Activated T-cell treated with anti-CD3 and anti-CD28 coated beads for 24 hours (primary cell): ENCODE measurements around the gene GSTM2.
A peak's percentile ranks its signal among the peaks of the same experiment; 100 is the strongest.
"Not testable (repeated sequence)": the region's sequence is repeated elsewhere in the genome, so short reads cannot be mapped to it uniquely, and the experiment has no call there.

ENCODE experiments used
- DNase-seq: peaks from one replicate; pipeline ENCODE4 v3.0.0-alpha.2; 2020; ENCODE audit warnings: low read depth

GSTM2 gene

DNA sequence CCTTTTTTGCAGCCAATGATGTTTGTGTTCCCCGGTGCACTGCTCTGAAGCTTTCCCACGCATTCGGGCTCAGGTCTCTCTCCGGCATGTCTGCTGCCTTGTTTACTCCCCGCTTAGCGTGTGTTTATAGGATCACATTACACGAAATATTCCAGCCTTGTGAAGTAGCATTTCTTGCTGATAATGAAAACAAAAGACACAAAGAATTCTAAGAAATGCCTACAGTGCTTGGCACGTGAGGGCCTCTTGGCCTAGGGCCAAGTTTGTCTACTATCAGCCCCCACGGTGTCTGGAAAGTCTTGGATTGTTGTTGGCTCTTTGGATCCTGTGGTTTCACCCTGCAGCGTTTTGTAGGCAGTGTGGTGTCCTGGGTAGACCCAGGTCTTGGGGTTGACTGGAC lies 23.2 kb upstream of the GSTM2 start:
- DNase-seq, result no peak

DNA sequence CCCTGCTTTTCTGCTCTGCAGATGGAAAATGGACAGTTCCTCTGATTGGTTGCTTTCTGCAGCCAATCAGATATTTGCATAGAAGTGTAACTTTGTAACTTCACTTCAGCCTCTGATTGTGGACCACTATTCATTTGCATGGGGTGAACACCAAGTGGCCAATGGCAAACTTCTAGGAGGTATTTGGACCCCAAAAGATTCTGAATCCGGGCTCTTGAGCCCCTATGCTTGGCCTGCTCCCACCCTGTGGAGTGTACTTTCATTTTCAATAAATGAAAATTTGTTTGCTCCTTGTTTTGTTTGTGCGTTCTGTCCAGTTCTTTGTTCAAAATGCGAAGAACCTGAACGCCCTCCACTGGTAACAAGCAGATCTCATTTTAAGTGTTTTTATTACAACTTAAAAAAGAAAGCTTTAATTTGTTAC lies 18.4 kb upstream of the GSTM2 start:
- DNase-seq, result no peak

DNA sequence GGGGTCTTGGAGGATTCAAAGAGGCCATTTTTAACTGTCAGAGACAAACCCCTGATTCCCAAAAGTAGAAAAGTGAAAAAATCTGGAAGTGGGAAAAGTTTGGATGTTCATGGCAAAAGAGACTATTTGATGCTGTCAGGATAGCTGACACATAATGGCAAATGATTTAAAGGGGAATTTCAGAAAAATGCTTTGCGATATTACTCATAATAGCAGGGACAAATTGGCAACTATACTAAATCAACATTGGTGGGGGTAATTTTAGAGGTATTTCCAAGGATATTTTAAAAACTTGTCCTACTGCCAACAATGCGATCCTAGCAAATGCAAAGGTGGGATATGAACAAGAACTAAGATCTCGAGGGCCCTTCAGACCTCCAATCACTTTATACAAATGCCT lies 17.2 kb upstream of the GSTM2 start:
- no peak for DNase-seq

DNA sequence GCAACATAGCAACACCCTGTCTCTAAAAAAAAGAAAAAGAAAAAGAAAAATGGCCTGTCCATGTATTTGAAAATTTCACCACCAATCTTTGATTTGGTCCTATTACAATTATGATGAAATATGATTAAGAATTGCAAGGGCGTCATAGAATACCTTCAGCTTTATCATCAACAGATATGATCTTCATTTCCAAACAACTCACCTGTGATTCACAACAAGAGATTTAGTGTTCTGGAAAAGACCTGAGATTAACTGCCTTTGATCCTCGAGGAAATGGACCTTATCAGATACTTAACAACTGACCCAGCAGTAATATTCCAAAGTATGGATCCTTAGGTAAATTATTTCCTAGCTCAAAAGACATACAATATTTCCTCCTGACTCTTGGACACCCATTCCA lies 15.5 kb upstream of the GSTM2 start:
- DNase-seq, result no peak

DNA sequence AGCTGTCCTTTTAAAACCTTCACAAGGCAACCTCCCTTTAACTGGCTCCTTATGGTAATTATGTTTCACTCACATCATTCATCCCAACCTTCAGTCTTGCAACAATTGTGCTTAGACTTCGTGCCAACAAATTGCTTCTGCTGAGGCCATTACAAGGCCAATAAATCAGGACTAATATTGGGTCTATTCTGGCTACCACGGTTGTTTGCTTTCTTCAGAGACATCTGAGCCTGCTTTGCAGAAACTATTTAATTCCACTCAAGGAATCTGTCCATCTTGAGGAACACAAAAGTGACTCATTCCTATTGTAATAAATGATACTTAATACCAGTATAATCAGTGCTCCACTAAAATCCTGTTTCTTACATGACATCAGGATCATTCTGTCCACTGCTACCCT lies 14.6 kb upstream of the GSTM2 start:
- no peak for DNase-seq

DNA sequence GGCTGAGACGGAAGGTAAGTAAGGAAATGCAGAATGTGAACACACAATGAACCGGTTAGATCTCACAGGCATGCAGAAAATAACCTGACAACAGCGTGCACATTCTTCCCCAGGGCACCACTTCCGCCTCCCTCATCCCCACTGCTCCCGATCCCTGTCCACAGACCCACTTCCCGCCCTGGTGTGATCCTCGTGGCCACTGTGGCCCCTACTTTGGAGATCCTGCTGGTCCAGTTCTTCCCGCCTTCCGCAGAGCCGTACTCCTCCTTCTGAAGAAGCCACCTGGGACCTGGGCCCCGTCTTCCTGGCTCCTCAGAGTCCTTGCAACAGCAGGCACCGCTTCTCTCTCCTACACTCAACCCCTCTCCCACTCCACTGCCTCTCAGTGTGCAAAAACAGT lies 13.3 kb upstream of the GSTM2 start:
- DNase-seq, result no peak

DNA sequence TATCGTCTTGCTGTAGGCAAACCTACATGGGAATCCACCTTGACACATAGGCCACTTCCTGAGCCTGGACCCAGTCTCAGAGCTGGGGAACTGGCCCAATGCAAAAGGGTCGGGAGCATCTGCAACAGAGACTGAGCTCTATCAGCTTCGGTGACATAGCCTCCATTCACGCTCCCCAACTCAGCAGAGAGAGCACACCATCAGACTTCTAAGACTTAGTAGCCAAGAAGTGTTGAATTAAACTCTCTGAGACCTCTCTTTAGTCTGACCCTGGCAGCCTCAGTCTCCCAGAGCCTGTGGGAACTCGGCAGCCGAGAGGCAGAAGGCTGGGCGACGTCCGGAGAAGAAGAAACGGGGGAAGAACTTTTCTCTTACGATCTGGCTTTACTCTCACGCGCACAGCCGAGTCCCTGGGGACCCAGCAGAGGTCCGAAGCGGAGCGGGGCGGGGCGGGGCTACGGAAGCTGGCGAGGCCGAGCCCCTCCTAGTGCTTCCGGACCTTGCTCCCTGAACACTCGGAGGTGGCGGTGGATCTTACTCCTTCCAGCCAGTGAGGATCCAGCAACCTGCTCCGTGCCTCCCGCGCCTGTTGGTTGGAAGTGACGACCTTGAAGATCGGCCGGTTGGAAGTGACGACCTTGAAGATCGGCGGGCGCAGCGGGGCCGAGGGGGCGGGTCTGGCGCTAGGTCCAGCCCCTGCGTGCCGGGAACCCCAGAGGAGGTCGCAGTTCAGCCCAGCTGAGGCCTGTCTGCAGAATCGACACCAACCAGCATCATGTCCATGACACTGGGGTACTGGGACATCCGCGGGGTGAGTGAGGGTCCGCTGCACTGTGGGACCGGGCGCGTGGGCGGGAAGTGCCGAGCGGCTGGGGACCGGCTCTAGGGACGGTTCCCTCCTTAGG lies 12.0 kb upstream of the GSTM2 start, which contains the start of gene GSTM4:
Gene GSTM4 (plus strand): TSS at position 485 of the 905 bp plus-strand sequence. CDS start 291 bp downstream, at position 776.
- DNase-seq, result peak; percentile 54

DNA sequence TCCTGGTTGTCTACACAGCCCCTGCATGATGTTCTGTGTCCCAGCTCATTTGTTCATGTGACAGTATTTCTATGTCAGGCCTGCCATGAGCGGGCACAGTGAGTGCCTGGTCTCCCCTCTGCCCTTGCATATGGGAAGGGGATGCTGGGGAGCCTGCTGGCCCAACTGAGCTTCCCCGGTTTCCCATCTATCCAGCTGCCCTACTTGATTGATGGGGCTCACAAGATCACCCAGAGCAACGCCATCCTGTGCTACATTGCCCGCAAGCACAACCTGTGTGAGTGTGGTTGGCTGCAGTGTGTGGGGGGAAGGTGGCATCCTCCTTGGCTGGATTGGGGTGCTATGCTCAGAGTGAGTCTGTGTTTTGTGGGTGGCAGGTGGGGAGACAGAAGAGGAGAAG lies 10.5 kb upstream of the GSTM2 start:
- DNase-seq, result no peak

DNA sequence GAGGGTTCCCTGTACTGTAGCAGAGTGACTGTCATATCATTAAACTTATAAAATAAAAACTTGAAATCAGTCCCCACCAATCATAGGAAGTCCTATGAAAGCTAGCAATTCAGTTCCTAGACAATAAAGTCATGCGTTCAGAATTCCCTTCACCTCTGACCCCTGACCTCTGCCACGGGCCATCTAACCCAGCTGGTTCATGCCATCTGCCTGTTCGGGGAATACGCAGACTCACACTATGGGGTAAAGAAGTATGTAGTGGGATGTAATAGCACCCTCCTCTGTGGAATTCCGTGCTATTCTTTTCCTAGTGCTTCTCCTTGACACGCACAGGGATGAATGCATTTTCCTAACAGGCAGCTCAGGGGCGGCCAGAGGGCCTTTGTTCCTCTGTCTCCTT lies 9.9 kb upstream of the GSTM2 start:
- DNase-seq, result no peak

DNA sequence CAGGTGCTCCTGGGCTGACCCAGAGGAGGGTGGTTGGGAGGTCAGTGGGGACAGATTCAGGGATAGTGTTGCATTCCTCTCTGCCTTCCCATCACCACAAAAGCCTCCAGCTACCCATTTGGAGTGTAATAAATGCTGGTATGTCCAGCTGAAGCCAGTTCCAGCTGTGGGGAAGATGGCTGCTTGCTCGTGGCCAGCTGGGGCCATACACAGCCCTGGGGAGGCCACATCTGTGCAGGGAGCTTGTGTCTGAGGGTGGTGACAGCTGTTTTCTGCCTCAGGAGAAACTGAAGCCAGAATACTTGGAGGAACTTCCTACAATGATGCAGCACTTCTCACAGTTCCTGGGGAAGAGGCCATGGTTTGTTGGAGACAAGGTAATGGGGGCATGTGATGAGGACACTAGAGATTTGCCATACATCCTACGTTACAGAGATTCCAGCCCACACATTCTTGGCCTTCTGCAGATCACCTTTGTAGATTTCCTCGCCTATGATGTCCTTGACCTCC lies 9.3 kb upstream of the GSTM2 start:
- no peak for DNase-seq

DNA sequence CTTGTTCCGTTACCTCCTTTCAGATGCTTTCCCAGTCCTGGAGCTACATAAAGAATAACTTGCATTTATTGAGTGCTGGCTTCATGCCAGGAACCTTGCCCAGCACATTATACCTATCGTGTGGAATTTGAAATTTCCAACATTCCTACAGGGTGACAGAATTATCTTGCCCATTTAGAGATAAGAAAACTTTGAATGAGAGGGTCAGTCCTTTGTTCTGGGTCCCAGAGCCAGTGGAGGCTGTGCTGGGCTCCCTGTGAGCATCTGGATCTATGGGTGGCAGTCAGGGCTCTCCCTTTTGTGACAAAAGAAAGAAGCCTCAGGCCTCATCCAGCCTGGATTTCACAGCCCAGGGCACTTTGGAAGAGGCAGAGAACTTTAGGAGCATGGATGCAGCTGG lies 8.7 kb upstream of the GSTM2 start:
- no peak for DNase-seq

DNA sequence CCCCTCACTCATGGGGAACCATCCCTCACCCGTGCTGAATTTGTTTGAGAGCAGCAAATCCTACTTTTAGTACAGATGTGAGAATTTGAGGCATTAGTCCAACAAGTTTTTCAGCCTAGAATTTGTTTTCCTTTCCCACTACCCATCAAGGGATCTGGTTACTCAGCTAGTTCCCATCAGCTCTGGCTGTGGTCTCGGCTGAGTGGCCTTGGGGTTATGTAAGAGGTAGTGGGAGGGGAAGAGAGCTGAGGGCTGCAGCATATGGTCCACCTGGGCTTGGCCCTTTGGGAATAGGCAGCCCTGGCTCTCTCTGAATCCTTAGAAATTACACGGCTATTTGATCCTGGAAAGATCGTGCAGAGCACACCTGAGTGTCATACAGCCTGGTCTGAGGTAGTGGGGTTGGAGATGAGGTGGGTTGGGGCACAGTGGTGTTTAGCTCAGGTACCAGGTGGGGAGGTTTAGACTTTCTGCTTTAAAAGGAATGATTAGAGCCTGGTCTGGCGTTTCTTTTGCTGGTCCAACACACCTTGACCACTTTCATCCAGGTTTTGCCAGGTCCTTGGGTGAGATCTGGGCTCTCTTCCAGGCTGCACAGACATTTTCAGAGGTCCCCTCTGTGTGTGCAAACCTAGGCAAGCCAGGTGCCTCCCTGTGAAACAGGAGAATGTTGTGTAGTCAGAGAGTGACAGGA lies 7.7 kb upstream of the GSTM2 start:
- no peak for DNase-seq

DNA sequence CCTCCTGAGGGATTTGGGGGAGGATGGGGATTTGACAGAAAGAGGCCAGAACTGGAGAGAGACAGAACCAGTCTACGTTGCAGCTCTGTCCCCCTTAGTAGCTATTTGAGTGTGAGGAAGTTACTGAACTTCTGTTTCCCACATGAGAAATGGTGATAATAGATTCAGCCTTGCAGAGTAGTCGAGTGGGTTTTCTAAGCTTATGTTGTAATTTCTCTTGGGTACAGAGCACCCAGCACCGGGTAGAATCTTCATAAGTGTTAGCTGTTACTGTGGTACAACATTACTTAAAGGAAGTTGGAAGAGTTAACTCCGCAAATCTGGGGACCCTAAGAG lies 7.2 kb upstream of the GSTM2 start:
- not testable (repeated sequence) for DNase-seq

DNA sequence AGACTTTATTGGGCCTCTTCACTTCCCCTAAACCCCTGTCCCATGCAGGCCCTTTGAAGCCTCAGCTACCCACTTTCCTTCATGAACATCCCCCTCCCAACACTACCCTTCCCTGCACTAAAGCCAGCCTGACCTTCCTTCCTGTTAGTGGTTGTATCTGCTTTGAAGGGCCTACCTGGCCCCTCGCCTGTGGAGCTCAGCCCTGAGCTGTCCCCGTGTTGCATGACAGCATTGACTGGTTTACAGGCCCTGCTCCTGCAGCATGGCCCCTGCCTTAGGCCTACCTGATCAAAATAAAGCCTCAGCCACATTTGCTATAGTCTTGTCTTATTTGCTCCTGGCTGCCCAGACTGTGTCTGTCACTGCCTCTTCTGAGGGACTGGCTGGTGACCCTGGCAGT lies 6.5 kb upstream of the GSTM2 start:
- no peak for DNase-seq

DNA sequence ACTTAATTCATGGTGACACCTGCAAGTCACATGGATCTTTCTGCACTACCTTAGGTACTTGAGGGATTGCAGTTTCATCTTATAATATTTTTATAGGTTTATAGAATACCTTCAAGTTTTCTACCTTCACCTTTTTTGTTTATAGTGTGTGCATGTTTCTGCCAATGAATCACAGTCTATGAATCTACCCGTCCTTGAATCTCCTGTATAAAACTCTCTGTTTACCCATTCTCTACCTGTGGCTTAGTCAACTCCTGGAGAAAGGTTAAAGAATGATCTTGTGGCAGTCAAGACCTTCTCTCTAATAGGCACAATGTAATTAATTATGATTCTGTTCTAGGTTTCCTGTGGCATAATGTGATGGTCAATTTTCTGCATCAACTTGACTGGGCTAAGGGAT lies 3.2 kb upstream of the GSTM2 start:
- DNase-seq, result no peak

DNA sequence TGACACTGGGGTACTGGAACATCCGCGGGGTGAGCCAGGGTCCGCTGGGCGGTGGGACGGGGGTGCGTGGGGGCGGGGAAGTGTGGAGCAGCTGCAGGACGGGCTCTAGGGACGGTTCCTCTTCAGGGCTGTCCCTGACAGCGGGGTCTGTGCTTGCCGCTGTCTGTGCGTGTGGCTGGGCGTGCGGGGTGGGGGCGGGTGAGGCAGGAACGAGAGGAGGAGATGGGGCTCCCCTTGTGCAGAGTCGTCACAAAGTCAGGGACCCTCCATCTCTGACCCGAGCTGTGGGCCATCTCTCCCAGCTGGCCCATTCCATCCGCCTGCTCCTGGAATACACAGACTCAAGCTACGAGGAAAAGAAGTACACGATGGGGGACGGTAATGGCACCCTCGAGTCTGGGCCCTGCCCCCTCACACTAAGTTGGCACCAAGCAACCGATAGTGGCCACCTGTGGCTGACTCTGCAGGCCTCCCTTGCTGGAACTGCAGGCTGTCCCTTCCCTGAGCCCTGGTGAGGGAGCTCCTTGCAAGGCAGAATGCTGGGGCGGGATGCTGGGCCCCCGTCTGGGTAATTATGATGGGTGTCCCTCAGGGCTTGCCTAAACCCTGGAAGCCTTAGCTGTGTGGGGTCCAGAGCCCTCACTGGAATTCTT lies 392 bp downstream of the GSTM2 start:
- DNase-seq, result no peak

DNA sequence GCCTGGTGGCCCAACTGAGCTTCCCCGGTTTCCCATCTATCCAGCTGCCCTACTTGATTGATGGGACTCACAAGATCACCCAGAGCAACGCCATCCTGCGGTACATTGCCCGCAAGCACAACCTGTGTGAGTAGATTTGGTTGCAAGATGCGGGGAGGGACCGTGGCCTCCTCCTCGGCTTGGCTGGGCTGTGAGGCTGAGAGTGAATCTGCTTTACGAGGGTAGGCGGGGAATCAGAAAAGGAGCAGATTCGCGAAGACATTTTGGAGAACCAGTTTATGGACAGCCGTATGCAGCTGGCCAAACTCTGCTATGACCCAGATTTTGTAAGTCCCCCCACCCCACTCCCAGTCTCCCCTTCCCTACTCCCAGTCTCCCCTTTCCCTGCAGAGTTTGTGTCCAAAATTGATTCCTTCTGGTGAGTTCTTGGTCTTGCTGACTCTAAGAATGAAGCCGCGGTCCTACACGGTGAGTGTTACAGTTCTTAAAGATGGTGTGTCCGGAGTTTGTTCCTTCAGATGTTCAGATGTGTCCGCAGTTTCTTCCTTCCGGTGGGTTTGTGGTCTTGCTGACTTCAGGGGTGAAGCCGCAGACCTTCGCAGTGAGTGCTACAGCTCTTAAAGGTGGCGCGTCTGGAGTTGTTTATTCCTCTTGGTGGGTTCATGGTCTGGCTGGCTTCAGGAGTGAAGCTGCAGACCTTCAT lies 1.5 kb downstream of the GSTM2 start:
- no peak for DNase-seq

DNA sequence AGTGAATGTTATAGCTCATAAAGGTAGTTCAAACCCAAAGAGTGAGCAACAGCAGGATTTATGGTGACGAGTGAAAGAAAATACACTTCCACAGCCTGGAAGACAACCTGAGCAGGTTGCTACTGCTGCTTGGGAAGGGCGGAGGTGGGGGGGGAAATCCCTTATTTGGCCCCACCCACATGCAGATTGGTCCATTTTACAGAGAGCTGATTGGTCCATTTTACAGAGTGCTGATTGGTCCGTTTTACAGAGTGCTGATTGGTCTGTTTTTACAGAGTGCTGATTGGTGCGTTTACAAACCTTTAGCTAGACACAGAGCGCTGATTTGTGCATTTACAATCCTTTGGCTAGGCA lies 2.1 kb downstream of the GSTM2 start:
- DNase-seq, result not testable (repeated sequence)

DNA sequence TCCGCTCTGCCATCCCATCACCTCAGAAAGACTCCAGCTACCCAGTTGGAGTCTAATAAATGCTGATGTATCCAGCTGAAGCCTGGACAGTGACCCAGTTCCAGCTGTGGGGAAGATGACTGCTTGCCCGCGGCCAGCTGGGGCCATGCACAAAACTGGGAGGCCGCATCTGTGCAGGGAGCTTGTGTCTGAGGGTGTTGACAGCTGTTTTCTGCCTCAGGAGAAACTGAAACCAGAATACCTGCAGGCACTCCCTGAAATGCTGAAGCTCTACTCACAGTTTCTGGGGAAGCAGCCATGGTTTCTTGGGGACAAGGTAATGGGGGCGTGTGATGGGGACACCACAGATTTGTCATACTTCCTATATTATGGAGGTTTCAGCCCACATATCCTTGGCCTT lies 3.2 kb downstream of the GSTM2 start:
- no peak for DNase-seq

DNA sequence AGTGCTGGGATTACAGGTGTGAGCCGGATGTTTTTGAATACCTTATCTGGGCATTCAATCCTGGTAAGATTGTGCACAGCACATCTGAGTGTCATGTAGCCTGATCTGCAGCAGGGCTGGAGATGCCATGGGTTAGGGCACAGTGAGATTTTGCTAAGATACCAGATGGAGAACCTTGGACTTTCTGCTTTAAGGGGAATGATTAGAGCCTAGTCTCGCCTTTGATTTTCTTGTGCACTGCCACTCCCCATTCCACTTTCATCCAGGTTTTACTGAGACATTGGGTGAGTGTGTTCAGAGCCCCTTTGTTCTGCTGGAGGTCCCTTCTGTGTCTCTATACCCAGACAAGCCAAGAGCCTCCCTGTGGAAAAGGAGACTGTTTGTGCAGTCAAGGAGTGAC lies 6.0 kb downstream of the GSTM2 start:
- DNase-seq, result not testable (repeated sequence)

DNA sequence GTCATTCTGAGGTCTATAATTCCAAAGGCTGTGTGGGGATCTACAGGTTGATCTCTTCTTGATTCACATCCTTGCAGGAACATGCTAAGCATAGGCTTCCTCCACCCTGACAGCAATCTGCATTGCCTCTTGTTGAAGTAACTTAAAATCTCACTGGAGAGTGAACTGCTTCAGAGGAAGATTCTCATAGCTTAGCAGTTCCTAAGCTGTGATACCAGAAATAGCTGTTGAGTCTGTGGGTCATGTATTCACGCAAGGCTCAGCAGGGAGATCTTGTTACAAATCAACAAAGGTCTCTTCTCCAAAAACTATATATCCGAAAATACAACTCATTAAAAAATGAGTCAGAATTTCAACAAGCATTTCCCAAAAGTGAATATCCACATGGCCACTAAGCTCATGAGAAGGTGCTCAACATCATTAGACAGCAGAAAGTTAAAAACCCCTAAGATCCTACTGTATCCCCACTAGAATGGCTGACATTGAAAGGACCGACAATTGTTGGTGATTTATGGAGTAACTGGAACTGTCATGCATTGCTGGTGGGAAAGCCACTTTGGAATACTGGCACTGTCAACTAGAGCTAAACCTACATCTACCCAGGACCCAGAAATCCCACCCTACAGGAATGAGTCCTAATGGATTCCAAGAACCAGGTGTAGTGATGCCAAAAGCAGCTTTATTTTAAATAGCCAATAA lies 9.0 kb downstream of the GSTM2 start:
- not testable (repeated sequence) for DNase-seq

DNA sequence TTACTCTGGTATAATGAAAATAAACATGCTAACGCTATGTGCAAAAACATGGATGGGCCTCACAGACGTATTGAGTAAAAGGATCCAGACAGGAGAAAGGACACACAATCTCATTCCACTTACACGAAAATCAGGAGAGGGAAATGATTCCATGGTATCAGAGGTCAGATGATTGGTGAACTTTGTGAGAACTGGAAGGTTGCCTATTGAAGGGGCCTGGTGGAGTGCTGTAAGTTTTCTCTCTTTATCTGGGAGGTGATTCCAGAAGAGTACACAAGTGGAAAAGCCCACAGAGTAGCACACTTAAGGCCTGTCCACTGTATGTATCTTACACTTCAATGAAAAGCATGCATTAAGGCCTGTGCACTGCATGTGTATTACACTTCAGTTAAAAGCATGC lies 9.6 kb downstream of the GSTM2 start:
- DNase-seq, result no peak
